HCT116 (cell line): ENCODE data around the gene CHRNE.

ENCODE experiments used
- CEBPB ChIP-seq: IDR thresholded peaks from 2 replicates; pipeline ENCODE4 v1.6.1; 2012; ENCODE audit warnings: low read depth
- EGR1 ChIP-seq: IDR thresholded peaks from 2 replicates; pipeline ENCODE4 v1.6.1; 2012; ENCODE audit warnings: low read depth
- ELF1 ChIP-seq: IDR thresholded peaks from 2 replicates; pipeline ENCODE4 v1.6.1; 2012; ENCODE audit warnings: low read depth, borderline replicate concordance
- EZH2 ChIP-seq: fragments of 200-600 bp; sonication (generic); IDR thresholded peaks from 2 replicates; pipeline ENCODE4 v1.6.1; 2017; ENCODE audit warnings: antibody characterized with exemption, mixed run types
- MAX ChIP-seq: IDR thresholded peaks from 2 replicates; pipeline ENCODE4 v1.6.1; 2012
- POLR2A ChIP-seq: IDR thresholded peaks from 2 replicates; pipeline ENCODE4 v1.7.0; 2011; ENCODE audit warnings: borderline replicate concordance; ENCODE audit not compliant: insufficient read depth, insufficient read length; ENCODE audit errors: extremely low read depth
- POLR2AphosphoS5 ChIP-seq: IDR thresholded peaks from 2 replicates; pipeline ENCODE4 v1.6.1; 2011; ENCODE audit warnings: mild to moderate bottlenecking, low read depth, low read length, moderate library complexity
- RAD21 ChIP-seq: IDR thresholded peaks from 2 replicates; pipeline ENCODE4 v1.6.1; 2012; ENCODE audit warnings: low read depth, mild to moderate bottlenecking
- SP1 ChIP-seq: IDR thresholded peaks from 2 replicates; pipeline ENCODE4 v1.6.1; 2012; ENCODE audit warnings: low read depth
- TCF7L2 ChIP-seq: IDR thresholded peaks from 2 replicates; pipeline ENCODE4 v1.7.0; 2011; ENCODE audit warnings: borderline replicate concordance, inconsistent platforms; ENCODE audit not compliant: insufficient read depth, insufficient read length; ENCODE audit errors: extremely low read depth
- ZFX ChIP-seq: fragments of 450-650 bp; IDR thresholded peaks from 2 replicates; pipeline ENCODE4 v1.6.1; 2017
- ZNF274 ChIP-seq: fragments of 200-500 bp; sonication (Bioruptor generic); IDR thresholded peaks from 2 replicates; pipeline ENCODE4 v1.6.1; 2014; ENCODE audit warnings: mild to moderate bottlenecking, low read depth, low read length, inconsistent platforms
- TF ChIP-seq, protein P1 (sequence below), 3 experiments: fragments of 200-600 bp in 1 of 3; sonication (generic) in 1 of 3; IDR thresholded peaks in 2 of 3; conservative IDR thresholded peaks in 1 of 3; 2 replicates each; pipeline ENCODE4 v1.5.1; 2012 to 2017; ENCODE audit warnings: low read depth in 2 of 3, low read length in 2 of 3, antibody characterized with exemption in 1 of 3, borderline replicate concordance in 1 of 3, control low read depth in 1 of 3, mild to moderate bottlenecking in 1 of 3, mixed read lengths in 1 of 3, mixed run types in 1 of 3, moderate library complexity in 1 of 3; ENCODE audit not compliant: insufficient read depth in 1 of 3
- TF ChIP-seq, protein P2 (sequence below): IDR thresholded peaks from 2 replicates; pipeline ENCODE4 v1.6.1; 2012; ENCODE audit warnings: low read depth

GRCh38 chr17:4850246-4850645 is 52.7 kb downstream of the CHRNE start:
- TF ChIP-seq POLR2A (no peak), MAX (no peak; the same call in 1 of the 2 replicates), TCF7L2 (no peak), EGR1 (no peak), SP1 (no peak), CEBPB (no peak), ZFX (no peak), POLR2AphosphoS5 (no peak), ZNF274 (no peak), RAD21 (no peak), EZH2 (no peak), ELF1 (no peak)
- TF ChIP-seq, protein P1, sequence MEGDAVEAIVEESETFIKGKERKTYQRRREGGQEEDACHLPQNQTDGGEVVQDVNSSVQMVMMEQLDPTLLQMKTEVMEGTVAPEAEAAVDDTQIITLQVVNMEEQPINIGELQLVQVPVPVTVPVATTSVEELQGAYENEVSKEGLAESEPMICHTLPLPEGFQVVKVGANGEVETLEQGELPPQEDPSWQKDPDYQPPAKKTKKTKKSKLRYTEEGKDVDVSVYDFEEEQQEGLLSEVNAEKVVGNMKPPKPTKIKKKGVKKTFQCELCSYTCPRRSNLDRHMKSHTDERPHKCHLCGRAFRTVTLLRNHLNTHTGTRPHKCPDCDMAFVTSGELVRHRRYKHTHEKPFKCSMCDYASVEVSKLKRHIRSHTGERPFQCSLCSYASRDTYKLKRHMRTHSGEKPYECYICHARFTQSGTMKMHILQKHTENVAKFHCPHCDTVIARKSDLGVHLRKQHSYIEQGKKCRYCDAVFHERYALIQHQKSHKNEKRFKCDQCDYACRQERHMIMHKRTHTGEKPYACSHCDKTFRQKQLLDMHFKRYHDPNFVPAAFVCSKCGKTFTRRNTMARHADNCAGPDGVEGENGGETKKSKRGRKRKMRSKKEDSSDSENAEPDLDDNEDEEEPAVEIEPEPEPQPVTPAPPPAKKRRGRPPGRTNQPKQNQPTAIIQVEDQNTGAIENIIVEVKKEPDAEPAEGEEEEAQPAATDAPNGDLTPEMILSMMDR (IDR thresholded peaks at IDR 0.05 in 2 of 3, conservative IDR thresholded peaks at IDR 0.05 in 1 of 3; ENCODE audit: borderline replicate concordance in 1 of 3, insufficient read depth in 1 of 3, low read depth in 2 of 3, low read length in 2 of 3), result no peak
- TF ChIP-seq, protein P2, sequence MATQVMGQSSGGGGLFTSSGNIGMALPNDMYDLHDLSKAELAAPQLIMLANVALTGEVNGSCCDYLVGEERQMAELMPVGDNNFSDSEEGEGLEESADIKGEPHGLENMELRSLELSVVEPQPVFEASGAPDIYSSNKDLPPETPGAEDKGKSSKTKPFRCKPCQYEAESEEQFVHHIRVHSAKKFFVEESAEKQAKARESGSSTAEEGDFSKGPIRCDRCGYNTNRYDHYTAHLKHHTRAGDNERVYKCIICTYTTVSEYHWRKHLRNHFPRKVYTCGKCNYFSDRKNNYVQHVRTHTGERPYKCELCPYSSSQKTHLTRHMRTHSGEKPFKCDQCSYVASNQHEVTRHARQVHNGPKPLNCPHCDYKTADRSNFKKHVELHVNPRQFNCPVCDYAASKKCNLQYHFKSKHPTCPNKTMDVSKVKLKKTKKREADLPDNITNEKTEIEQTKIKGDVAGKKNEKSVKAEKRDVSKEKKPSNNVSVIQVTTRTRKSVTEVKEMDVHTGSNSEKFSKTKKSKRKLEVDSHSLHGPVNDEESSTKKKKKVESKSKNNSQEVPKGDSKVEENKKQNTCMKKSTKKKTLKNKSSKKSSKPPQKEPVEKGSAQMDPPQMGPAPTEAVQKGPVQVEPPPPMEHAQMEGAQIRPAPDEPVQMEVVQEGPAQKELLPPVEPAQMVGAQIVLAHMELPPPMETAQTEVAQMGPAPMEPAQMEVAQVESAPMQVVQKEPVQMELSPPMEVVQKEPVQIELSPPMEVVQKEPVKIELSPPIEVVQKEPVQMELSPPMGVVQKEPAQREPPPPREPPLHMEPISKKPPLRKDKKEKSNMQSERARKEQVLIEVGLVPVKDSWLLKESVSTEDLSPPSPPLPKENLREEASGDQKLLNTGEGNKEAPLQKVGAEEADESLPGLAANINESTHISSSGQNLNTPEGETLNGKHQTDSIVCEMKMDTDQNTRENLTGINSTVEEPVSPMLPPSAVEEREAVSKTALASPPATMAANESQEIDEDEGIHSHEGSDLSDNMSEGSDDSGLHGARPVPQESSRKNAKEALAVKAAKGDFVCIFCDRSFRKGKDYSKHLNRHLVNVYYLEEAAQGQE, result no peak
